CD14-positive monocyte (primary cell): ENCODE results near the gene CAMK1D. TPM values are rescaled to one million over a fixed set of nuclear protein-coding genes. Genes with fewer than 3 reads are reported as not detected.

ENCODE experiments used
- DNase-seq, 3 donors: peaks; one replicate each; pipeline ENCODE4 v3.0.0-alpha.2; 2011 to 2022
- H2AFZ ChIP-seq: 2 replicates; pipeline ENCODE4 v1.6.0; 2012; ENCODE audit warnings: mild to moderate bottlenecking, low read depth, low read length, inconsistent platforms; ENCODE audit not compliant: insufficient read depth, poor library complexity, severe bottlenecking
- H3K27ac ChIP-seq, 2 donors: 1 replicate in 1 of 2; 2 replicates in 1 of 2; pipeline ENCODE4 v1.5.1; 2012 to 2013; ENCODE audit warnings: low read length in 2 of 2, control low read depth in 1 of 2, inconsistent platforms in 1 of 2, low read depth in 1 of 2, mild to moderate bottlenecking in 1 of 2
- H3K27me3 ChIP-seq, 2 donors: one replicate each; pipeline versions ENCODE4 v1.6.0 to v1.6.1; 2011 to 2013; ENCODE audit warnings: low read length in 2 of 2; ENCODE audit not compliant: control insufficient read depth in 2 of 2, insufficient read depth in 2 of 2
- H3K36me3 ChIP-seq, 2 donors: replicated peaks in 1 of 2; 1 replicate in 1 of 2; 2 replicates in 1 of 2; pipeline versions ENCODE4 v1.5.1 to v1.6.1; 2012 to 2013; ENCODE audit warnings: low read length in 2 of 2, control low read depth in 1 of 2, inconsistent platforms in 1 of 2, mild to moderate bottlenecking in 1 of 2; ENCODE audit not compliant: insufficient read depth in 2 of 2, control insufficient read depth in 1 of 2
- H3K4me1 ChIP-seq, 2 donors: 1 replicate in 1 of 2; 2 replicates in 1 of 2; pipeline versions ENCODE4 v1.5.1 to v1.6.1; 2012 to 2013; ENCODE audit warnings: low read length in 2 of 2, control low read depth in 1 of 2, inconsistent platforms in 1 of 2, mild to moderate bottlenecking in 1 of 2, moderate library complexity in 1 of 2; ENCODE audit not compliant: insufficient read depth in 2 of 2, control insufficient read depth in 1 of 2
- H3K4me2 ChIP-seq: replicated peaks from 2 replicates; pipeline ENCODE3; 2012; ENCODE audit warnings: low read length, moderate library complexity, mild to moderate bottlenecking; ENCODE audit not compliant: poor library complexity, severe bottlenecking; ENCODE audit errors: extremely low read depth
- H3K4me3 ChIP-seq, 3 experiments: fragments of 200-600 bp in 1 of 3; sonication (generic) in 1 of 3; replicated peaks in 1 of 3; 1 replicate in 2 of 3; 2 replicates in 1 of 3; pipeline ENCODE4 v1.5.1; 2011 to 2013; ENCODE audit warnings: low read length in 3 of 3, mild to moderate bottlenecking in 3 of 3, control low read depth in 2 of 3, low read depth in 2 of 3, inconsistent platforms in 1 of 3, moderate library complexity in 1 of 3
- H3K79me2 ChIP-seq: 2 replicates; pipeline ENCODE4 v1.6.0; 2012; ENCODE audit warnings: mild to moderate bottlenecking, control low read depth, inconsistent platforms, low read length, moderate library complexity; ENCODE audit not compliant: insufficient read depth
- H3K9ac ChIP-seq: 2 replicates; pipeline ENCODE4 v1.6.0; 2017; ENCODE audit warnings: low read length, mild to moderate bottlenecking; ENCODE audit not compliant: insufficient read depth, poor library complexity, severe bottlenecking
- H3K9me3 ChIP-seq, 2 donors: replicated peaks in 1 of 2; 1 replicate in 1 of 2; 2 replicates in 1 of 2; pipeline versions ENCODE4 v1.5.1 to v1.6.1; 2012 to 2013; ENCODE audit warnings: low read length in 2 of 2, control low read depth in 1 of 2; ENCODE audit not compliant: control insufficient read depth in 1 of 2, insufficient read depth in 1 of 2
- H4K20me1 ChIP-seq: 2 replicates; pipeline ENCODE4 v1.6.0; 2012; ENCODE audit warnings: mild to moderate bottlenecking, low read length, control low read depth, moderate library complexity; ENCODE audit not compliant: insufficient read depth
- H3K27ac Mint-ChIP-seq, 7 donors: one replicate each; pipeline ENCODE4 v1.8.0; 2020; ENCODE audit warnings: mild to moderate bottlenecking in 7 of 7, mixed read lengths in 7 of 7, moderate library complexity in 6 of 7, inconsistent platforms in 2 of 7
- H3K27me3 Mint-ChIP-seq, 3 donors: one replicate each; pipeline ENCODE4 v1.8.0; 2021 to 2022; ENCODE audit warnings: low read depth in 3 of 3, mild to moderate bottlenecking in 3 of 3, mixed read lengths in 3 of 3, moderate library complexity in 3 of 3, inconsistent platforms in 1 of 3
- H3K36me3 Mint-ChIP-seq, 2 donors: one replicate each; pipeline ENCODE4 v1.8.0; 2020; ENCODE audit warnings: mixed read lengths in 2 of 2, inconsistent platforms in 1 of 2, mild to moderate bottlenecking in 1 of 2
- H3K4me1 Mint-ChIP-seq: one replicate; pipeline ENCODE4 v1.8.0; 2020; ENCODE audit warnings: mild to moderate bottlenecking, mixed read lengths
- H3K4me3 Mint-ChIP-seq, 2 donors: one replicate each; pipeline ENCODE4 v1.8.0; 2020; ENCODE audit warnings: mild to moderate bottlenecking in 2 of 2, mixed read lengths in 2 of 2, moderate library complexity in 1 of 2
- H3K9me3 Mint-ChIP-seq, 7 donors: one replicate each; pipeline ENCODE4 v1.8.0; 2020 to 2022; ENCODE audit warnings: mixed read lengths in 7 of 7, mild to moderate bottlenecking in 6 of 7, moderate library complexity in 6 of 7, inconsistent platforms in 2 of 7
- WGBS: methylation state at CpG from one replicate; pipeline ENCODE4 v1.1.5; 2013; ENCODE audit warnings: missing lambda C conversion rate; ENCODE audit not compliant: insufficient coverage; 5-methylcytosine and 5-hydroxymethylcytosine counted together
- intact Hi-C, 2 donors: fragments of 100-400 bp; cut with micrococcal nuclease; formaldehyde crosslinking; loops; one replicate each; pipeline versions ENCODE4 v1.15.0 to v1.15.1; 2023
- polyA plus RNA-seq, 3 donors: library from polyadenylated mRNA; depleted of rRNA in 1 of 3; unstranded in 2 of 3; stranded (reverse) in 1 of 3; fragments of 300-500 nt in 2 of 3; fragments of >200 nt in 1 of 3; fragmentation: Illumina TruSeq in 2 of 3; gene quantifications; 1 replicate in 2 of 3; 2 replicates in 1 of 3; pipeline ENCODE4 v1.2.3, GENCODE V29; 2012 to 2021
- TF ChIP-seq, protein P1 (sequence below): fragments of 200-600 bp; IDR thresholded peaks from one replicate; pipeline ENCODE4 v1.8.0; 2022; ENCODE audit warnings: antibody characterized with exemption, mild to moderate bottlenecking

CAMK1D gene
- polyA plus RNA-seq, 3 donors: 6.7 to 11.8 (median 7.1) TPM

DNA sequence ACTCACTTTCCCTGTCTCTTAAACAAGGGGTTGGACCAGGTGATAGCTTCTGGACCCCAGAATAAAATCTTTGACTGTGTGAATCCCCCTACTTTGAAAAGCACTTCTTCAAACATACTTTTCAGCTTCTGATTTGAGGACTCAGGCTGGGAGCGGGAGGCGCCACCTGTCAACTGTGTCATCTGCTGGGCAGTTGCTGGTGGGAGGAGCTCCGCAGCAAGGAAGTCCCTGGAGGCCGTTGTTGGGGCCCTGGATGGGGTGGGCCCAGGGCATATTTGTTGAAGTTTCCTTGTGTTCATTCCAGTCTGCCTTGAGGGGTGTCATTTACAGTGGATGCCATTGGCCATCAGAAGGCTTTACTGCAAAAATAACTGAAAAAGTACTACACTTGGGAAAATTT is 454.4 kb downstream of the CAMK1D start:
- Mint-ChIP-seq H3K27me3 (no peaks in the 10 kb centered on the region), H3K27ac (no peak overlapping the region), H3K9me3 (peaks cover 0 to 5% (median 0%) of the 10 kb centered on the region in 7 donors), H3K4me3 (no peak overlapping the region), H3K4me1 (no peaks in the 10 kb centered on the region), H3K36me3 (peaks cover 0 to 2% of the 10 kb centered on the region in 2 donors)
- TF ChIP-seq, protein P1, sequence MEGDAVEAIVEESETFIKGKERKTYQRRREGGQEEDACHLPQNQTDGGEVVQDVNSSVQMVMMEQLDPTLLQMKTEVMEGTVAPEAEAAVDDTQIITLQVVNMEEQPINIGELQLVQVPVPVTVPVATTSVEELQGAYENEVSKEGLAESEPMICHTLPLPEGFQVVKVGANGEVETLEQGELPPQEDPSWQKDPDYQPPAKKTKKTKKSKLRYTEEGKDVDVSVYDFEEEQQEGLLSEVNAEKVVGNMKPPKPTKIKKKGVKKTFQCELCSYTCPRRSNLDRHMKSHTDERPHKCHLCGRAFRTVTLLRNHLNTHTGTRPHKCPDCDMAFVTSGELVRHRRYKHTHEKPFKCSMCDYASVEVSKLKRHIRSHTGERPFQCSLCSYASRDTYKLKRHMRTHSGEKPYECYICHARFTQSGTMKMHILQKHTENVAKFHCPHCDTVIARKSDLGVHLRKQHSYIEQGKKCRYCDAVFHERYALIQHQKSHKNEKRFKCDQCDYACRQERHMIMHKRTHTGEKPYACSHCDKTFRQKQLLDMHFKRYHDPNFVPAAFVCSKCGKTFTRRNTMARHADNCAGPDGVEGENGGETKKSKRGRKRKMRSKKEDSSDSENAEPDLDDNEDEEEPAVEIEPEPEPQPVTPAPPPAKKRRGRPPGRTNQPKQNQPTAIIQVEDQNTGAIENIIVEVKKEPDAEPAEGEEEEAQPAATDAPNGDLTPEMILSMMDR: no peak
- H3K4me2 ChIP-seq: no peak overlapping the region
- H3K79me2 ChIP-seq: no peaks in the 10 kb centered on the region
- H3K9ac ChIP-seq: no peak overlapping the region
- H3K27me3 ChIP-seq: no peaks in the 10 kb centered on the region
- 86% methylated on average over 4 of the region's 4 CpGs for WGBS
- no peak overlapping the region for H3K27ac ChIP-seq
- H2AFZ ChIP-seq: no peak overlapping the region
- no peaks in the 10 kb centered on the region for H3K36me3 ChIP-seq
- no peaks in the 10 kb centered on the region for H3K4me1 ChIP-seq
- H3K4me3 ChIP-seq: no peak overlapping the region
- no peaks in the 10 kb centered on the region for H4K20me1 ChIP-seq
- DNase-seq: no peak
- intact Hi-C loops: no loop called here
- H3K9me3 ChIP-seq: no peaks in the 10 kb centered on the region

DNA sequence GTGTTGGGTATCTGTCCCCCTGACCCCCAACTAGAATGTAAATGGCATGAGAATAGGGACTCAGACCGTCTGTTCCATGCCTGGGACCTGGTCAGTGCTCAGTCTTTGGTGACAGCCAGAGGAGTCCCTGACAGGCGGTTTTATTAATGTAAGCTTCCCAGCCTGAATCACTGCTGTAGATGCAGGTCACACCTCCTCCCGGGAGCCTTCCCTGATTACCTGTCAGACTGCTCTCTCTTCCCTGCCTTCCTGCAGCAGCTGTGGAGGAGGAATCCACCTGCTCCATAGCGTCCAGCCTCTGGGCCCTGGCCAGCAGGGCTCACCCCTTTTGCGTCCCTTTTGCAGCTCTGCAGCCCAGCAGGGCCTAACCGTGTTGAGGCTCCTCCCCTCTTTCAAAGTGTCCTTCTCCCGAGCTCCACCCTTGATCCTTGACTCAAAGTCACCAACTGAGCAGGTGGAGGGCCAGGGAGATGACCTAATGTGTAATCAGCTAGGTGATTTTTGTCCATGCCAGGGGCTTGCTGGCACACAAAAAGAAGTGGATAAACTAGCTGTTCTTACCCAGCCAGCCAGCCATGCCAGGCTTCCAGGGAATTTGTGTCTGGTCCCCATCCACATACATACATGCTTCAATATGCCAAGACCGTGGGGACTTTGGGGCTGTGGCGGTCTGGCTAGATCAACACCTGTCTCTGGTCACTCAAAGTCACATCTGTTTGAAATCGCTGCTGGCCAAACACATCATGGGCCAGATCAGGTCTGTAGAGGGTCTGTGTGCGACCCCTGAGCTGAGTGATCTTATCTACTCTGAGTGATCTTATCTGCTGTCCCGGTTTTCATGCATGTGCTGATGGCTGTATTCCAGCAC is 457.1 kb downstream of the CAMK1D start:
- H3K4me3 ChIP-seq: no peak overlapping the region
- Mint-ChIP-seq H3K36me3 (peaks cover 0 to 2% of the 10 kb centered on the region in 2 donors), H3K4me3 (no peak overlapping the region), H3K9me3 (peaks cover 0 to 5% (median 0%) of the 10 kb centered on the region in 7 donors), H3K27me3 (peaks cover 0 to 3% (median 1%) of the 10 kb centered on the region in 3 donors), H3K27ac (no peak overlapping the region), H3K4me1 (no peaks in the 10 kb centered on the region)
- no peak for DNase-seq
- no peak overlapping the region for H2AFZ ChIP-seq
- H3K27ac ChIP-seq: no peak overlapping the region
- H3K27me3 ChIP-seq: no peaks in the 10 kb centered on the region
- H3K4me1 ChIP-seq: no peaks in the 10 kb centered on the region
- TF ChIP-seq, protein P1: no peak
- 95% methylated on average over 10 of the region's 12 CpGs for WGBS
- H3K4me2 ChIP-seq: no peak overlapping the region
- no peaks in the 10 kb centered on the region for H3K9me3 ChIP-seq
- intact Hi-C loops: no loop called here
- no peak overlapping the region for H3K9ac ChIP-seq
- no peaks in the 10 kb centered on the region for H3K36me3 ChIP-seq
- H3K79me2 ChIP-seq: no peaks in the 10 kb centered on the region
- no peaks in the 10 kb centered on the region for H4K20me1 ChIP-seq
